Small intestine (tissue), 7 donors: ENCODE data around the gene GARIN1A. TPM values are rescaled to one million over a fixed set of nuclear protein-coding genes. Genes with fewer than 3 reads are reported as not detected.

Experiments used
- DNase-seq, 2 donors: peaks; one replicate each; pipeline versions ENCODE4 v3.0.0 to v3.0.0-alpha.2; 2013
- FAIRE-seq: peaks from 2 replicates; lab custom pipeline; 2012; peaks lifted over from hg19 to GRCh38; lab: Jason Lieb, UNC
- H3K27ac ChIP-seq, 3 donors: one replicate each; pipeline ENCODE4 v1.5.1; 2013; ENCODE audit warnings: low read length in 2 of 3, mild to moderate bottlenecking in 2 of 3, control low read depth in 1 of 3, inconsistent platforms in 1 of 3, low read depth in 1 of 3, moderate library complexity in 1 of 3
- H3K27me3 ChIP-seq, 3 donors: one replicate each; pipeline ENCODE4 v1.6.1; 2013; ENCODE audit warnings: low read length in 3 of 3, inconsistent platforms in 1 of 3; ENCODE audit not compliant: control insufficient read depth in 3 of 3, insufficient read depth in 3 of 3
- H3K36me3 ChIP-seq, 3 donors: one replicate each; pipeline ENCODE4 v1.6.1; 2013; ENCODE audit warnings: low read length in 3 of 3, inconsistent platforms in 1 of 3, low read depth in 1 of 3, mild to moderate bottlenecking in 1 of 3, moderate library complexity in 1 of 3; ENCODE audit not compliant: control insufficient read depth in 3 of 3, insufficient read depth in 2 of 3
- H3K4me1 ChIP-seq, 3 donors: one replicate each; pipeline ENCODE4 v1.6.1; 2013; ENCODE audit warnings: low read length in 2 of 3, inconsistent platforms in 1 of 3, low read depth in 1 of 3, mild to moderate bottlenecking in 1 of 3, moderate library complexity in 1 of 3; ENCODE audit not compliant: control insufficient read depth in 3 of 3, insufficient read depth in 2 of 3
- H3K4me3 ChIP-seq, 3 donors: one replicate each; pipeline ENCODE4 v1.5.1; 2013; ENCODE audit warnings: low read length in 3 of 3, control low read depth in 1 of 3, inconsistent platforms in 1 of 3, low read depth in 1 of 3, mild to moderate bottlenecking in 1 of 3, moderate library complexity in 1 of 3
- H3K9me3 ChIP-seq, 2 donors: one replicate each; pipeline ENCODE4 v1.6.1; 2013; ENCODE audit warnings: low read depth in 1 of 2, low read length in 1 of 2; ENCODE audit not compliant: control insufficient read depth in 2 of 2, insufficient read depth in 1 of 2
- WGBS, 3 donors: extraction: QIAGEN DNeasy Blood & Tissue Kit; methylation state at CpG; one replicate each; pipeline ENCODE4 v1.1.7; 2013; 5-methylcytosine and 5-hydroxymethylcytosine counted together
- polyA plus RNA-seq, 4 donors: library from polyadenylated mRNA; stranded (reverse) in 3 of 4; unstranded in 1 of 4; fragments of 200-250 nt in 3 of 4; fragments of 120-200 nt in 1 of 4; gene quantifications; one replicate each; pipeline versions ENCODE4 v1.2.1 to v1.2.3, GENCODE V29; 2013
- donor health status: healthy with polysubstance abuse.
- donor health status: control.
- donor health status: control.
- donor health status: Bipolar disorder and iron deficiency.
- donor health status: healthy.

The GARIN1A gene
- polyA plus RNA-seq, 4 donors = 0.37 to 2.0 (median 1.5) TPM

GRCh38 chr7:128710481-128710880 lies 38.4 kb downstream of the GARIN1A start:
- WGBS, 3 donors = 75 to 92% (median 78%) methylated on average over 6 of the region's 6 CpGs
- Histone ChIP-seq H3K27me3 (peaks cover 0 to 7% (median 0%) of the 10 kb centered on the region in 3 donors), H3K4me1 (no peaks in the 10 kb centered on the region), H3K36me3 (no peaks in the 10 kb centered on the region), H3K27ac (no peak overlapping the region), H3K9me3 (no peaks in the 10 kb centered on the region), H3K4me3 (no peak overlapping the region)
- DNase-seq (no peak), FAIRE-seq (no peak)

DNA sequence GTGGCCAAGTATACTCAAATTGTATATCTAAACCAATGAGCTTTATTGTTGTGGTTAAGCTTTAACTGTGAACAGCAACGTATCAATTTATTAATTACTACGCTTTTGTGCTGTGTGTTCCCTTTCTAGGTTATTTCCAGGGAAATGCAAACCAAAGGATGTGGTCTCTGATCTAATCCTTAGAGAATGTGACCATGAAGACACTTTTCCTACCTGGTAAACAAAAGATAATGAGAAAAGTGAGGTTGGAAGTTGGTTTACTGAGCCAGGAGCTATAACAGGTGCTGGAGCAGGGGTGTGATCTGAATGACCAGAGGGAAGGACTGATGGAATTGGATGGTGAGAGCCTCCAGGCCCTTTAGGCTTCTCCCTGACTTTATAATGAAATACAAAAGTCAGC lies 41.7 kb downstream of the GARIN1A start:
- Histone ChIP-seq H3K27ac (no peak overlapping the region), H3K4me1 (no peaks in the 10 kb centered on the region), H3K9me3 (no peaks in the 10 kb centered on the region), H3K27me3 (peaks cover 0 to 4% (median 3%) of the 10 kb centered on the region in 3 donors), H3K4me3 (no peak overlapping the region), H3K36me3 (no peaks in the 10 kb centered on the region)
- FAIRE-seq (no peak), DNase-seq (no peak)
- 74 to 92% (median 84%) methylated on average over 2 of the region's 2 CpGs for WGBS, 3 donors

- Histone ChIP-seq H3K4me3 (no peak overlapping the region), H3K9me3 (no peaks in the 10 kb centered on the region), H3K36me3 (no peaks in the 10 kb centered on the region), H3K4me1 (no peaks in the 10 kb centered on the region), H3K27ac (no peak overlapping the region), H3K27me3 (peaks cover 0 to 4% (median 0%) of the 10 kb centered on the region in 3 donors)
- FAIRE-seq (no peak), DNase-seq (no peak)
- WGBS, 3 donors = 66 to 84% (median 66%) methylated on average over 8 of the region's 8 CpGs
These were observed 42.8 kb downstream of the GARIN1A start for GRCh38 chr7:128714701-128715495.

DNA sequence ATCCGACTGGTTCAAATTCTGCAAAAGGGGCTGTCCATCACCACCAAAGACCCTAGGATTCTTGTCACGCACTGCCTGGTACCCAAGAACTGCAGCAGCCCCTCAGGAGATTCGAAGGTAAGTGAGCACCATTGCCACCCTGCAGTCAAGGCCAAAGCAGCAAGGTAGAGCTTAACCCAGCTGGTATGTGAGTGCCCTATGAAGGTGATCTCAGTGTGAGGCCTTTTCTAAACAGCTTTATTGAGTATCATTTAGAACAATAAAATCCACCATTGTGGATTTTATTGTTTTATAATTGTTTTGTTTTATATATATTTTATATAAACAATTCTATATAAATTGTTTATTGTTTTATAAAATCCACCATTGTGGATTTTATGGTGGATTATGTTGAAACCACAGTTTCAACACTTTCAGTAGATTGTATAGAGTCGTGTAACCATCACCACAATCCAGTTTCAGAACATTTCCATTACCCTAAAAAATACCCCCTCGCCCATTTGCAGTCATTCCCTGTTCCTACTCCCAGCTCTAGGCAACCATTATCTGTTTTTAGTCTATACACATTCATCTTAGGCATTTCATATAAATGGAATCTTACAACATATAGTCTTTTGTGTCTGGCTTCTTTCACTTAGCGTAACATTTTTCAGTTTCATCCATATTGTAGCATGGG lies 47.0 kb downstream of the GARIN1A start:
- H3K9me3 ChIP-seq = no peaks in the 10 kb centered on the region
- no peaks in the 10 kb centered on the region for H3K36me3 ChIP-seq
- H3K27ac ChIP-seq = no peak overlapping the region
- no peak for FAIRE-seq
- WGBS, 3 donors = 76 to 89% (median 86%) methylated on average over 6 of the region's 6 CpGs
- no peak for DNase-seq
- H3K4me3 ChIP-seq = no peak overlapping the region
- no peaks in the 10 kb centered on the region for H3K4me1 ChIP-seq
- H3K27me3 ChIP-seq = peaks cover 0 to 4% (median 4%) of the 10 kb centered on the region in 3 donors

DNA sequence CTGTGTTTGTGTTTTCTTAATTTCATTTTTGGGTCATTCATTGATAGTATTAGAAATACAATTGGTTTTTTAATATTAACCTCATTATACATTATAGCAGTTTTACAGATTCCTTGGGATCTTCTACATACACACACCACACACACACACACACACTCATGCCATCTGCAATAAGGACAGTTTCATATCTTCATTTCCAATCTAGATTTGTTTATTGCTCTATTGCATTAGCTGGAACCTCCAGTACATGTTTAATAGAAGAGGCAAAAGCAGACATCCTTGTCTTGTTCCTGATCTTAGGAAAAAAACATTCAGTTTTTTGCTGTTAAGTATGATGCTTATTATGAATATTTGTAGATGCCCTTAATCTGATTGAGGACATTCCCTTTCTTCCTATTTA lies 49.3 kb downstream of the GARIN1A start:
- no peaks in the 10 kb centered on the region for H3K9me3 ChIP-seq
- FAIRE-seq = no peak
- peaks cover 0 to 16% (median 4%) of the 10 kb centered on the region in 3 donors for H3K27me3 ChIP-seq
- no peaks in the 10 kb centered on the region for H3K36me3 ChIP-seq
- no peak overlapping the region for H3K4me3 ChIP-seq
- DNase-seq = no peak
- no peaks in the 10 kb centered on the region for H3K4me1 ChIP-seq
- no peak overlapping the region for H3K27ac ChIP-seq

Other genes starting within 250 kb of the GARIN1A start
- 10 to 100 TPM in 2 of 4 donors, 1 to 10 TPM in 2; 1.8 to 19.1 (median 8.8) TPM for gene HILPDA, start 216.4 kb upstream of the GARIN1A start, polyA plus RNA-seq
- 10 to 100 TPM in 2 of 4 donors, 1 to 10 TPM in 2; 7.4 to 21.3 (median 11.2) TPM for gene METTL2B, start 195.5 kb upstream of the GARIN1A start, polyA plus RNA-seq
- 10 to 100 TPM in 2 of 4 donors, 1 to 10 TPM in 2; 6.0 to 75.3 (median 23.9) TPM for gene CALU, start 67.1 kb downstream of the GARIN1A start, polyA plus RNA-seq
- under 1 TPM in 1 of 4 donors, not detected in 3; 0.13 TPM for gene OPN1SW, start 103.5 kb downstream of the GARIN1A start, polyA plus RNA-seq
- gene CCDC136, start 119.7 kb downstream of the GARIN1A start, polyA plus RNA-seq = 1 to 10 TPM in 2 of 4 donors, under 1 TPM in 2; 0.22 to 4.5 (median 1.5) TPM
- 10 to 100 TPM in 3 of 4 donors, 1 to 10 TPM in 1; 8.1 to 31.9 (median 11.5) TPM for gene FLNC, start 158.1 kb downstream of the GARIN1A start, polyA plus RNA-seq
- gene ATP6V1F, start 190.6 kb downstream of the GARIN1A start, polyA plus RNA-seq = 100 to 1,000 TPM; 145 to 239 (median 191) TPM
- gene KCP, start 238.4 kb downstream of the GARIN1A start, polyA plus RNA-seq = 1 to 10 TPM in 3 of 4 donors, under 1 TPM in 1; 0.52 to 5.1 (median 1.9) TPM